Activated naive CD8-positive, alpha-beta T cell treated with anti-CD3 and anti-CD28 coated beads for 36 hours (primary cell): Measurements from ENCODE around the gene SLC6A18. TPM values are rescaled to one million over a fixed set of nuclear protein-coding genes. Genes with fewer than 3 reads are reported as not detected.
"Not testable (repeated sequence)": the region's sequence is repeated elsewhere in the genome, so short reads cannot be mapped to it uniquely, and the experiment has no call there.

Experiments
- DNase-seq: peaks from one replicate; pipeline ENCODE4 v3.0.0; 2021
- H3K27ac Mint-ChIP-seq: one replicate; pipeline ENCODE4 v1.8.0; 2022; ENCODE audit warnings: mild to moderate bottlenecking, moderate library complexity, mixed read lengths
- H3K27me3 Mint-ChIP-seq: one replicate; pipeline ENCODE4 v1.8.0; 2022; ENCODE audit warnings: mild to moderate bottlenecking, mixed read lengths
- H3K36me3 Mint-ChIP-seq: one replicate; pipeline ENCODE4 v1.8.0; 2021; ENCODE audit warnings: mild to moderate bottlenecking, mixed read lengths
- H3K4me1 Mint-ChIP-seq: one replicate; pipeline ENCODE4 v1.8.0; 2021; ENCODE audit warnings: mixed read lengths
- H3K4me3 Mint-ChIP-seq: one replicate; pipeline ENCODE4 v1.8.0; 2022; ENCODE audit warnings: mild to moderate bottlenecking, moderate library complexity, mixed read lengths
- H3K9me3 Mint-ChIP-seq: one replicate; pipeline ENCODE4 v1.8.0; 2022; ENCODE audit warnings: mixed read lengths
- total RNA-seq, 2 experiments: library from RNA; stranded (reverse); gene quantifications; one replicate each; pipeline ENCODE4 v1.2.3, GENCODE V29; 2021

SLC6A18 gene
- total RNA-seq, 2 experiments from 2014 or later = not detected

DNA sequence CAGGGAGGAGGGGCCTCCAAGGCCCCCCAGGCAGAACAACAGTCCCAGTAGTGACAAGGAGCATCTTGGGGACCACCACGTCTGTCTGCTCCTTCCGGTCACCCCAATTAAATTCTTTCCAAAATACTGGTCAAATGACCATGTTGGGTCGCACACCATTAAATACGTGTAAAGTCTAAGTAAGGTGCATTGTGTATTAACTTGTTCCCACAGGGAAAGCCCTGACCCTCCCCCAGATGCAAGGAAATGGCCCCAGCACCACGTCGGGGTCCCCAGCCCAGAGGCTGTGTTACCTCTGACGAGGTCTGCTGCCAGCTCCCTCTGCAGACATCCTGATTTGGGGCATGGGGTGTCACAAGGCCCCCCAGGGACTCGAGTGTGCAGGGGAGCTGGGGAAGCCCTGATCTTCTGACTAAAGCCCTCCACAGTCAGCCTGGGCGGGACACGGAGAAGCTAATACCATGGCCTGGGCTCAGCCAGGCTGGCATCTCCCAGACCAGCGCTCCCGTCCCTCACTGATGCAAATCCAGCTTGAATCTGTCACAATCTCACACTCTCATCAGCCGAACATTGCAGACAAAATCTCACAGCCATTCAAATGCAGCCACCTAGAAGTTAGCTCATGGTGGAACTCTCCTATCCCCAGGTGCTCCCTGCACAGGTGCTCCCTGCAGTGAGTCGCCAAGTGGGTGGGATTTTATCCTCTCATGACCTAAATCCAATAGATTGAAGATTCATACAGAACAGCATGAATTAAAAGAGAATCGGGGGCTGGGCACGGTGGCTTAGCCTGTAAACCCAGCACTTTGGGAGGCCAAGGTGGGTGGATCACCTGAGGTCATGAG lies 56.1 kb downstream of the SLC6A18 start:
- H3K4me3 Mint-ChIP-seq = no peak overlapping the region
- H3K4me1 Mint-ChIP-seq = no peaks in the 10 kb centered on the region
- no peak overlapping the region for H3K27ac Mint-ChIP-seq
- no peaks in the 10 kb centered on the region for H3K27me3 Mint-ChIP-seq
- no peaks in the 10 kb centered on the region for H3K9me3 Mint-ChIP-seq
- peaks cover 12% of the 10 kb centered on the region for H3K36me3 Mint-ChIP-seq
- no peak for DNase-seq

DNA sequence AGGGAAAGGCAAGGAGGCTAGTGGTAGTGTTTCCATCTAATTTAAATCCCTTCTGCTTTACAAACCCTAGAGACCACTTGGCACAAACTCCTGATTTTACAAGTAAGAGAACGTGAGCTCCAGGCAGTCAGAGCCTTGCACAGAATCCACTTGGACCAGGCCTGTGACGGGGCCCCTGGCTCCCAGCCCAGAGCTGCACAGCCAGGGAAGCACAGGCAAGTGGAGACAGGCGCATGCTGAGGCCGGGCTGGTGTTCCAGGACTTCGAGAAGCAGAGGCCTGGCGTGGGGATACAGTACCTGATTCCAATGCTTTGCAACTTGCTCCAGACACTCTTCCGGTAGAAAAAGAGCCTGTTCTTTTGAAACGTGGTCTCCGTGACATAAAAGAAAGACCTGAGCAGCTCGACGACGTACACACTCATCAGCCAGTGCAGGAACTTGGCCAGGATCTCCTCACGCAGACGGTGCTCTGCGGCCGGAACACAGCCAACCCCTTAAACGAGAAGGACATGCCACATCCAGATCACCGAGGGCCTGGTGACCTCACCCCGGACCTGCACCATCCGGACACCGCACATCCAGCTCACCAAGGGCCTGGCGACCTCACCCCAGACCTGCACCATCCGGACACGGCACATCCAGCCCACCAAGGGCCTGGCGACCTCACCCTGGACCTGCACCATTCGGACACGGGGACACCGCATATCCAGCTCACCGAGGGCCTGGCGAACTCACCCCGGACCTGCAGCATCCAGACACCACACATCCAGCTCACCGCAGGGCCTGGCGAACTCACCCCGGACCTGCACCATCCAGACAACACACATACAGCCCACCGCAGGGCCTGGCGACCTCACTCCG lies 57.2 kb downstream of the SLC6A18 start:
- H3K9me3 Mint-ChIP-seq = no peaks in the 10 kb centered on the region
- H3K4me3 Mint-ChIP-seq = no peak overlapping the region
- H3K27me3 Mint-ChIP-seq = no peaks in the 10 kb centered on the region
- H3K4me1 Mint-ChIP-seq = no peaks in the 10 kb centered on the region
- H3K36me3 Mint-ChIP-seq = peaks cover 12% of the 10 kb centered on the region
- no peak overlapping the region for H3K27ac Mint-ChIP-seq
- DNase-seq = no peak

DNA sequence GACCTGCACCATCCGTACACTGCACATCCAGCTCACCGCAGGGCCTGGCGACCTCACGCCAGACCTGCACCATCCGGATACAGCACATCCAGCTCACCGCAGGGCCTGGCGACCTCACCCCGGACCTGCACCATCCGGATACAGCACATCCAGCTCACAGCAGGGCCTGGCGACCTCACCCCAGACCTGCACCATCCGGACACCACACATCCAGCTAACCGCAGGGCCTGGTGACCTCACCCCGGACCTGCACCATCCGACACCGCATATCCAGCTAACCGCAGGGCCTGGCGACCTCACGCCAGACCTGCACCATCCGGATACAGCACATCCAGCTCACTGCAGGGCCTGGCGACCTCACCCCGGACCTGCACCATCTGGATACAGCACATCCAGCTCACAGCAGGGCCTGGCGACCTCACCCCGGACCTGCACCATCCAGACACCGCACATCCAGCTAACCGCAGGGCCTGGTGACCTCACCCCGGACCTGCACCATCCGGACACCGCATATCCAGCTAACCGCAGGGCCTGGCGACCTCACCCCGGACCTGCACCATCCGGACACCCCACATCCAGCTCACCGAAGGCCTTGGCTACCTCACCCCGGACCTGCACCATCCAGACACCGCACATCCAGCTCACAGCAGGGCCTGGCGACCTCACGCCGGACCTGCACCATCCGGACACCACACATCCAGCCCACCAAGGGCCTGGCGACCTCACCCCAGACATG lies 58.0 kb downstream of the SLC6A18 start:
- H3K27me3 Mint-ChIP-seq, DNase-seq, H3K27ac Mint-ChIP-seq, H3K9me3 Mint-ChIP-seq, H3K4me1 Mint-ChIP-seq, H3K4me3 Mint-ChIP-seq: not testable (repeated sequence)
- peaks cover 12% of the 10 kb centered on the region for H3K36me3 Mint-ChIP-seq

DNA sequence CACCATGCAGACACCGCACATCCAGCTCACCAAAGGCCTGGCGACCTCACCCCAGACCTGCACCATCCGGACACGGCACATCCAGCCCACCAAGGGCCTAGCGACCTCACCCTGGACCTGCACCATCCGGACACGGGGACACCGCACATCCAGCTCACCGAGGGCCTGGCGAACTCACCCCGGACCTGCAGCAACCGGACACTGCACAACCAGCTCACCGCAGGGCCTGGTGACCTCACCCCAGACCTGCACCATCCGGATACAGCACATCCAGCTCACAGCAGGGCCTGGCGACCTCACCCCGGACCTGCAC lies 58.5 kb downstream of the SLC6A18 start:
- not testable (repeated sequence) for H3K27ac Mint-ChIP-seq, DNase-seq, H3K27me3 Mint-ChIP-seq, H3K9me3 Mint-ChIP-seq, H3K4me1 Mint-ChIP-seq, H3K4me3 Mint-ChIP-seq
- peaks cover 12% of the 10 kb centered on the region for H3K36me3 Mint-ChIP-seq

DNA sequence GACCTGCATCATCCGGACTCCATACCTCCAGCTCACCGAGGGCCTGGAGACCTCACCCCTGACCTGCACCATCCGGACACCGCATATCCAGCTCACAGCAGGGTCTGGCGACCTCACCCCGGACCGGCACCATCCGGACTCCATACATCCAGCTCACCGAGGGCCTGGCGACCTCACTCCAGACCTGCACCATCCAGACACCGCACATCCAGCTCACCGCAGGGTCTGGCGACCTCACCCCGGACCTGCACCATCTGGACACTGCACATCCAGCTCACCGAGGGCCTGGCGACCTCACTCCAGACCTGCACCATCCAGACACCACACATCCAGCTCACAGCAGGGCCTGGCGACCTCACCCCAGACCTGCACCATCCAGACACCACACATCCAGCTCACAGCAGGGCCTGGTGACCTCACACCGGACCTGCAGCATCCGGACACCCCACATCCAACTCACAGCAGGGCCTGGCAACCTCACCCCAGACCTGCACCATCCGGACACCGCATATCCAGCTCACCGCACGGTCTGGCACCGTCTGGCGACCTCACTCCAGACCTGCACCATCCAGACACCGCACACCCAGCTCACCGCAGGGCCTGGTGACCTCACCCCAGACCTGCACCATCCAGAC lies 59.3 kb downstream of the SLC6A18 start:
- not testable (repeated sequence) for H3K4me1 Mint-ChIP-seq, H3K4me3 Mint-ChIP-seq, H3K9me3 Mint-ChIP-seq, H3K27me3 Mint-ChIP-seq, DNase-seq, H3K27ac Mint-ChIP-seq
- peaks cover 11% of the 10 kb centered on the region for H3K36me3 Mint-ChIP-seq

DNA sequence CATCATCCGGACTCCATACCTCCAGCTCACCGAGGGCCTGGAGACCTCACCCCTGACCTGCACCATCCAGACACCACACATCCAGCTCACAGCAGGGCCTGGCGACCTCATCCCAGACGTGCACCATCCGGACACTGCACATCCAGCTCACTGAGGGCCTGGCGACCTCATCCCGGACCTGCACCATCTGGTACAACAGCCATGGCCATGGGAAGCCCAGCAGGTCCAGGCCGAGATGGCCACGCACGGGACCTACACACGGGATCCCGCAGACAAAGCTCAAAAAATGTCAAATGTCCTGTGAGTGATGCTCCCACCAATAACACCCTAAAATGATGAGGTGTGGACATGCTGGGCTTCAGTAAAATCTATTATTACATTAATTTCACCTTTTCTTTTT lies 60.0 kb downstream of the SLC6A18 start:
- peaks cover 3% of the 10 kb centered on the region for H3K9me3 Mint-ChIP-seq

DNA sequence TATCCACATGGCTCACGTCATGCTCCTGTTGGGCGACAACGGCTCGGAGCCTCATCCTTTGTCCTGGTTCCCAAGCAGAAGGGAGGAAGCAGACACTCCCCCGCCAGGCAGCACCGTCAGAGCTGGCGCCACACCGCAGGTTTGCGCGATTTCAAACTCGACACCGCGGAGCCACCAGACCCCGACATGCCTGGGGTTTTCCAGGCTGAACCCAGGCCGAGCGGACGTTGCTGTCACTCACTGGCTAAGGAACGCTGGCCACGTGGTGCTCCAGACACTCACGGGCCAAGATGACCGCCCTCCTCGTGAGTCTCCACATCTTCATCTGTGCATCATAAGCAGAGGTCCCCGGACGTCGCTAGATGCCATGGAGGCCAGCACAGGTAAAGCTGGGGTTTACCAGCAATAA lies 60.7 kb downstream of the SLC6A18 start:
- Mint-ChIP-seq H3K4me3 (no peak overlapping the region), H3K36me3 (peaks cover 9% of the 10 kb centered on the region), H3K27ac (no peak overlapping the region), H3K9me3 (peaks cover 3% of the 10 kb centered on the region), H3K4me1 (no peaks in the 10 kb centered on the region), H3K27me3 (peaks cover 5% of the 10 kb centered on the region)
- DNase-seq = no peak

More for the DNA sequence above, 60.0 kb downstream of the SLC6A18 start:
- DNase-seq = no peak
- H3K4me3 Mint-ChIP-seq = no peak overlapping the region
- no peak overlapping the region for H3K27ac Mint-ChIP-seq
- peaks cover 5% of the 10 kb centered on the region for H3K27me3 Mint-ChIP-seq
- H3K36me3 Mint-ChIP-seq = peaks cover 9% of the 10 kb centered on the region
- no peaks in the 10 kb centered on the region for H3K4me1 Mint-ChIP-seq

DNA sequence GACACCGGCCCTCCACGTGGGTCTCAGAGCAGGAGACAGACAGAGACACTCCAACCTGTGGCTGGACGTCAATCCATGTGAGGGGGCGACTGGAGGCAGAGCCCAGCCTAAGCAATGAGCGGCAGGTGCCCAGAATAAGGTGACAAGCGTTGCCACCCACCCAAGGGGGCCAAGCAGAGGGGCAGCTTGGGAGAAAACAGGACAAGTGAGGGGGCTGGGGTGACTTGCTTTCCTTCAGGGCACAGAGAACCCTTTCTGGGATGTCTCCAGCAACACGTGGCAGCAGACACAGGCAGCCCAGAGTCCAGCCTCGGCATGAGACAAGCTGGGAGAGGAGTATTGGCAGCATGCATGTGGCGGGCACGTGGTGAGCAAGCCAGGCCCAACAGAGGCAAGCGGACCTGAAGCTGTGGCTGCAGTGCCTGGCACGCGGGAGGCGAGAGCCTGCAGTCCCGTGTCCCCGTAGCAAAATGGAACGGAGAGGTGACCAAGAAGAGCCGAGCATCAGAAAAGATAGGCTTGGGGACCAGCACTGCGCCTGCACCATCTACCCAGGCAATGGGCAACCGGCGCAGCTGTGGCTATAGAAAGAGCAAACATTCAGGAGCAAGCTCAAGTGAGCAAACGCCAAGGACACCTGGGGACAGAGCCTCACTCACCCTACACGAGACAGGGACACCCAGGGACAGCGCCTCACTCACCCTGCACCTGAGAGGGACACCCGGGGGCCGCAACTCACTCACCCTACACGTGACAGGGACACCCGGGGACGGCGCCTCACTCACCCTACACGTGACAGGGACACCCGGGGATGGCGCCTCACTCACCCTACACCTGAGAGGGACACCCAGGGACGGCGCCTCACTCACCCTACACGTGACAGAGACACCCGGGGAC lies 63.5 kb downstream of the SLC6A18 start:
- no peak for DNase-seq
- Mint-ChIP-seq H3K9me3 (peaks cover 3% of the 10 kb centered on the region), H3K36me3 (peaks cover 9% of the 10 kb centered on the region), H3K27ac (no peak overlapping the region), H3K4me3 (no peak overlapping the region), H3K4me1 (peaks cover 3% of the 10 kb centered on the region), H3K27me3 (peaks cover 5% of the 10 kb centered on the region)

DNA sequence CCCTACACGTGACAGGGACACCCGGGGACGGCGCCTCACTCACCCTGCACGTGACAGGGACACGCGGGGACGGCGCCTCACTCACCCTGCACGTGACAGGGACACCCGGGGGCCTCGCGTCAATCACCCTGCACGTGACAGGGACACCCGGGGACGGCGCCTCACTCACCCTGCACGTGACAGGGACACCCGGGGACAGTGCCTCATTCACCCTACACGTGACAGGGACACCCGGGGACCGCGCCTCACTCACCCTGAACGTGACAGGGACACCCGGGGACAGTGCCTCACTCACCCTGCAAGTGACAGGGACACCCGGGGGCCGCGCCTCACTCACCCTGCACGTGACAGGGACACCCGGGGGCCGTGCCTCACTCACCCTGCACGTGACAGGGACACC lies 64.4 kb downstream of the SLC6A18 start:
- H3K27ac Mint-ChIP-seq, H3K4me3 Mint-ChIP-seq, H3K27me3 Mint-ChIP-seq, H3K9me3 Mint-ChIP-seq, H3K36me3 Mint-ChIP-seq, H3K4me1 Mint-ChIP-seq, DNase-seq: not testable (repeated sequence)

DNA sequence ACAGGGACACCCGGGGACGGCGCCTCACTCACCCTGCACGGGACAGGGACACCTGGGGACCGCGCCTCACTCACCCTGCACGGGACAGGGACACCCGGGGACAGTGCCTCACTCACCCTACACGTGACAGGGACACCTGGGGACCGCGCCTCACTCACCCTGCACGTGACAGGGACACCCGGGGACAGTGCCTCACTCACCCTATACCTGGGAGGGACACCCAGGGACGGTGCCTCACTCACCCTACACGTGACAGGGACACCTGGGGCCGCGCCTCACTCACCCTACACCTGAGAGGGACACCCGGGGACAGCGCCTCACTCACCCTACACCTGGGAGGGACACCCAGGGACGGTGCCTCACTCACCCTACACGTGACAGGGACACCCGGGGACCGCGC lies 65.8 kb downstream of the SLC6A18 start:
- DNase-seq, H3K27ac Mint-ChIP-seq, H3K9me3 Mint-ChIP-seq, H3K4me1 Mint-ChIP-seq, H3K4me3 Mint-ChIP-seq, H3K36me3 Mint-ChIP-seq, H3K27me3 Mint-ChIP-seq: not testable (repeated sequence)

DNA sequence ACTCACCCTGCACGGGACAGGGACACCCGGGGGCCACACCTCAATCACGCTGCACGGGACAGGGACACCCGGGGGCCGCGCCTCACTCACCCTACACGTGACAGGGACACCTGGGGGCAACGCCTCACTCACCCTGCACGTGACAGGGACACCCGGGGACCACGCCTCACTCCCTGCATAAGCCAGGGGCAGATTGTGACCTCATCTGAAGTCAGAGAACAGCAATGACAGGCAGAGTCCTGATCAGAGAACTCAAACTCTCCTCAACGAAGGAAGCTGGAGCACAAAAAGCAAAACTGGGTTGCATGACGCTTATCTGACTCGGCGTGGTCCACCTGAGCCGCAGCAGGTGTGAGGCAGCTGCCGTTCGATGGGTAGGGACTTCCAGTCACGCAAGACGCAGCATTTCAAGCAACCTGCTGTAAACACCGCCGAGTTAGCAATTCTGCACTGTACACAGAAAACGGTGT lies 66.5 kb downstream of the SLC6A18 start:
- Mint-ChIP-seq H3K27ac (no peak overlapping the region), H3K9me3 (peaks cover 3% of the 10 kb centered on the region), H3K36me3 (peaks cover 9% of the 10 kb centered on the region), H3K4me3 (no peak overlapping the region), H3K27me3 (peaks cover 5% of the 10 kb centered on the region), H3K4me1 (peaks cover 3% of the 10 kb centered on the region)
- no peak for DNase-seq

DNA sequence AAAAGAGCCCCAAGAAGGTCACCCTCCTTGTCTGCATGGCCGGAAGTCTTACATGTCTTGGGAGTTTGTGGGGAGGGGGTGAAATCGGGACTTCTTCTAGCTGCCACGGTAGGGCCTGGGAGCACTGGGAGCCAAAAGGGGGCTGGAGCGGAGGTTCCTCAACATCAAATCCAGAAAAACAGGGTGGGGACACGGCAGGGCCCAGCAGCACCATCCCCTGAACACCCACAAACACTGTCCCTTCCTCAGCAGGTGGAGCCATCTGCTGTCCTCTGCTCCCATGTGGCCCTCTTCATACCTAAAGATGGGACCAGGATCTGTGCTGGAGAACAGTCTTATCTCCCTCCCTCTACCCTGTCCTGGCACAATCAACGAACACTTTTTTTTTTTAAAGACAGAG lies 67.0 kb downstream of the SLC6A18 start:
- Mint-ChIP-seq H3K27me3 (peaks cover 5% of the 10 kb centered on the region), H3K9me3 (peaks cover 3% of the 10 kb centered on the region), H3K36me3 (peaks cover 9% of the 10 kb centered on the region), H3K27ac (no peak overlapping the region), H3K4me1 (peaks cover 3% of the 10 kb centered on the region), H3K4me3 (peak overlapping the region; percentile 1)
- DNase-seq = no peak

DNA sequence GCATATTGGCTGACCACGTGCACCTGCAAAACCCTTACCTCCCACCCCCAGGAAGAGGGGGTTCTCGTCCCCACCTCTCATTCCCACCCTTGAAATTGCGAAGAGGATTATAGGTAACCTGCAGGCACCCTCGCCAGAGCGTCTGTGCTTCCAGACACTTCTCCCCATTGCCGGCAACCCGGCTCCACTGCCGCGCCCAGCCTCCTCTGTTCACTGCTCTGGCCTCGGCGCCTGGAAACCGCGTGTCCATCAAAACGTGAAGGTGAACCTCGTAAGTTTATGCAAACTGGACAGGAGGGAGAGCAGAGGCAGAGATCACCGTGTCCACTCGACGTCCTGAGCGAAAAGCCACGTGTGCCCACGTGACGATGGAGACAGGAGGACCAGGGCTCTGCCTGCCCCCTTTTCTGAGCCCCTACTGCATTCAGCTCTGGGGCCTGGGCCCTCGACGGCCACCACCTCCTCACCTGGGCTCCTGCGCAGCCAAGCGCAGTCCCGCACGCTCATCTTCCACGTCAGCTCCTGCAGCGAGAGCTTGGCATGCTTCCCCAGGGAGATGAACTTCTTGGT lies 67.8 kb downstream of the SLC6A18 start:
- Mint-ChIP-seq H3K36me3 (peaks cover 9% of the 10 kb centered on the region), H3K4me3 (no peak overlapping the region), H3K9me3 (peaks cover 2% of the 10 kb centered on the region)

More for the DNA sequence above, 67.8 kb downstream of the SLC6A18 start:
- Mint-ChIP-seq H3K27ac (no peak overlapping the region), H3K27me3 (peaks cover 5% of the 10 kb centered on the region), H3K4me1 (peaks cover 3% of the 10 kb centered on the region)
- no peak for DNase-seq
